ENCODE results near the gene MAP4K1. TPM values are rescaled to one million over a fixed set of nuclear protein-coding genes. Genes with fewer than 3 reads are reported as not detected.
A peak's percentile ranks its signal among the peaks of the same experiment; 100 is the strongest.

MAP4K1 gene
- total RNA-seq, 2 donors from 2014 or later: 2.0 to 2.9 TPM

- H3K27ac ChIP-seq: peak overlapping the region; percentile 83 to 98 (median 96)
- peak in 3 of 7 experiments; percentile 20 to 26 (median 24) for TF ChIP-seq CTCF (IDR thresholded peaks at IDR 0.05)
- TF ChIP-seq POLR2A (IDR thresholded peaks at IDR 0.05): peak in 1 of 3 donors; percentile 11
These were observed 35.3 kb upstream of the MAP4K1 start for GRCh38 chr19:38653028-38653571.

GRCh38 chr19:38650911-38651584 is 33.3 kb upstream of the MAP4K1 start:
- no peaks in the 10 kb centered on the region for H3K9me3 ChIP-seq
- intact Hi-C loops (cut with DNase I): no loop called here
- WGBS, 2 donors: 57 to 64% methylated on average over 9 to 12 of the region's 12 CpGs
- peaks cover 74% of the 10 kb centered on the region for H3K4me1 ChIP-seq
- no peak for DNase-seq
- H3K36me3 ChIP-seq (replicated peaks in 1 of 2; ENCODE audit: insufficient read depth in 1 of 2, low read depth in 2 of 2): no peaks in the 10 kb centered on the region
- H3K27ac ChIP-seq: peak overlapping the region; percentile 89 to 98 (median 96)
- TF ChIP-seq CTCF (IDR thresholded peaks at IDR 0.05): no peak
- TF ChIP-seq POLR2A (IDR thresholded peaks at IDR 0.05): no peak
- ATAC-seq: no peak
- no peaks in the 10 kb centered on the region for H3K27me3 ChIP-seq
- H3K4me3 ChIP-seq: no peak overlapping the region

More at GRCh38 chr19:38653028-38653571, 35.3 kb upstream of the MAP4K1 start:
- DNase-seq: peak; percentile 64 to 81 (median 78)
- Histone ChIP-seq H3K9me3 (no peaks in the 10 kb centered on the region), H3K27me3 (no peaks in the 10 kb centered on the region), H3K4me3 (no peak overlapping the region), H3K36me3 (replicated peaks in 1 of 2; ENCODE audit: insufficient read depth in 1 of 2, low read depth in 2 of 2) (no peaks in the 10 kb centered on the region), H3K4me1 (peaks cover 89% of the 10 kb centered on the region)
- WGBS, 2 donors: 5 to 11% methylated on average over 7 of the region's 7 CpGs
- intact Hi-C loops (cut with DNase I): no loop called here
- peak; percentile 63 for ATAC-seq

- 4 to 10% methylated on average over 8 of the region's 8 CpGs for WGBS, 2 donors
These were observed 32.5 kb upstream of the MAP4K1 start for GRCh38 chr19:38650172-38650775.

GRCh38 chr19:38649305-38650171 is 31.8 kb upstream of the MAP4K1 start:
- Histone ChIP-seq H3K27ac (peak overlapping the region; percentile 89 to 98 (median 96)), H3K27me3 (no peaks in the 10 kb centered on the region), H3K36me3 (replicated peaks in 1 of 2; ENCODE audit: insufficient read depth in 1 of 2, low read depth in 2 of 2) (no peaks in the 10 kb centered on the region), H3K9me3 (no peaks in the 10 kb centered on the region), H3K4me3 (peak overlapping the region; percentile 84 to 97), H3K4me1 (peaks cover 59% of the 10 kb centered on the region)
- TF ChIP-seq CTCF (IDR thresholded peaks at IDR 0.05) (no peak), POLR2A (IDR thresholded peaks at IDR 0.05) (peak in 2 of 3 donors; percentile 83 to 87)
- WGBS, 2 donors: 3 to 4% methylated on average over 15 of the region's 15 CpGs
- DNase-seq (peak; percentile 70 to 86 (median 84)), ATAC-seq (peak; percentile 41)
- intact Hi-C loops (cut with DNase I): no loop called here

More at GRCh38 chr19:38650172-38650775, 32.5 kb upstream of the MAP4K1 start:
- Histone ChIP-seq H3K4me1 (peaks cover 66% of the 10 kb centered on the region), H3K4me3 (no peak overlapping the region), H3K36me3 (replicated peaks in 1 of 2; ENCODE audit: insufficient read depth in 1 of 2, low read depth in 2 of 2) (no peaks in the 10 kb centered on the region), H3K27ac (peak overlapping the region; percentile 89 to 98 (median 96)), H3K9me3 (no peaks in the 10 kb centered on the region), H3K27me3 (no peaks in the 10 kb centered on the region)
- DNase-seq (peak in 2 of 4 donors; percentile 39 to 47), ATAC-seq (no peak)
- no peak for TF ChIP-seq CTCF (IDR thresholded peaks at IDR 0.05)
- no peak for TF ChIP-seq POLR2A (IDR thresholded peaks at IDR 0.05)
- intact Hi-C loops (cut with DNase I): no loop called here

Data from body of pancreas (tissue), 4 donors.